AG04450 (cell line): ENCODE data around the gene GPR137. TPM values are rescaled to one million over a fixed set of nuclear protein-coding genes. Genes with fewer than 3 reads are reported as not detected.

Source experiments
- CTCF ChIA-PET: fragments of 300-600, 350-600 bp; formaldehyde crosslinking; extraction: SDS; loops from one replicate; lab custom pipeline; 2022; ENCODE audit warnings: antibody characterized with exemption, inconsistent platforms; lab: Charles Lee
- POLR2A ChIA-PET: fragments of 350-600 bp; formaldehyde crosslinking; extraction: SDS; loops from one replicate; lab custom pipeline; 2021; ENCODE audit warnings: antibody characterized with exemption, inconsistent platforms; lab: Yijun Ruan, JAX
- DNase-seq: peaks from one replicate; pipeline ENCODE4 v3.0.0-alpha.2; 2011; ENCODE audit warnings: low read depth, low spot score
- H3K27ac ChIP-seq: one replicate; pipeline ENCODE4 v1.5.1; 2012; ENCODE audit warnings: low read depth, low read length, control low read depth
- H3K27me3 ChIP-seq: one replicate; pipeline ENCODE4 v1.6.0; 2012; ENCODE audit warnings: low read length; ENCODE audit not compliant: control insufficient read depth, insufficient read depth
- H3K4me3 ChIP-seq: 2 replicates; pipeline ENCODE4 v1.5.1; 2011; ENCODE audit warnings: mild to moderate bottlenecking, low read depth, low read length, control low read depth
- H3K9me3 ChIP-seq: 2 replicates; pipeline ENCODE4 v1.5.1; 2012; ENCODE audit warnings: low read length; ENCODE audit not compliant: control insufficient read depth, insufficient read depth
- polyA plus RNA-seq: library from polyadenylated mRNA; depleted of rRNA; stranded (reverse); fragments of >200 nt; gene quantifications from 2 replicates; pipeline ENCODE4 v1.2.3, GENCODE V29; 2011
- TF ChIP-seq, protein P1 (sequence below): IDR thresholded peaks from 2 replicates; pipeline ENCODE4 v1.5.1; 2011; ENCODE audit warnings: low read depth, low read length, control low read depth, inconsistent platforms

The GPR137 gene
- polyA plus RNA-seq, 1 experiment: 12.4 TPM

DNA sequence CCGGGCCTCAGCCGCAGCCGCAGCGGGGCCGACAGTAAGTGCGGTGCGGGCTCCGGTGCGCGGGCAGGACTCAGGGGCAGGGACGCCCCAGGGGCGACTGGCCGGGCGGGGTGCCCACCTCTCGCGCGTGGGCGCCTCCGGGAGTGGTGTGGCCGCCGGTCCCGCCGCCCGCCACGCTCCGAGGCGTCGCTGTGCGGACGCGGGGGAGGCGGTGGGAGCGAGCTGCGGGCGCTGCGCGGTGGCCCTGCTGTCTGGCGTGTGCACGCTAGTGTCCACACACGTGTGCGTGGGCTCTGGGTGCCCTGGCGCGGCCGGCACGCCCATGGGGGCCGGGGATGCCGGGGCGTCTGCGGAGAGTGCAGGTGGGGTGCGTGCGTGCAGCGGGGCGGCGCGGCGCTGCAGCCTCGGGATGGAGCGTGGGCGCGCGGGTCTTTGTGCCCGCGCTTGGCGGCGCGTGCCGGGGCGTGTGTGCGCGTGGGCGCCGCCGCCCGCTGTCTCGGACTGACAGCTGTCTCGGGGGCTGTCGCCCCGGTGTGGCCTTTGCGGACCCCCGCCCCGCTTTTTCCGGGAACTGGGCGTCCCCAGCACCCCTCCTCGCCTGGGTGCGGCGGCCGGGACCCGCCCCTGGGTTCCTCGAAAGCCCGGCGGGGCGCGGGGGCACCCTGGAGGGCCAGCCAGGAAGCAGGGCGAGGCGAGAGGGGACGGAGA is 6.3 kb downstream of the GPR137 start:
- peak overlapping the region; percentile 29; the same call in 1 of the 2 replicates for H3K4me3 ChIP-seq
- H3K27ac ChIP-seq: no peak overlapping the region
- CTCF ChIA-PET: interaction anchor here (12.0 kb wide), 1 partner anchor 11 kb away, joined by 124 read pairs; the partner anchor contains the start of gene CATSPERZ
- peaks cover 1% of the 10 kb centered on the region; the same call in 1 of the 2 replicates for H3K9me3 ChIP-seq
- POLR2A ChIA-PET: no interaction called here
- no peak for DNase-seq
- TF ChIP-seq, protein P1, sequence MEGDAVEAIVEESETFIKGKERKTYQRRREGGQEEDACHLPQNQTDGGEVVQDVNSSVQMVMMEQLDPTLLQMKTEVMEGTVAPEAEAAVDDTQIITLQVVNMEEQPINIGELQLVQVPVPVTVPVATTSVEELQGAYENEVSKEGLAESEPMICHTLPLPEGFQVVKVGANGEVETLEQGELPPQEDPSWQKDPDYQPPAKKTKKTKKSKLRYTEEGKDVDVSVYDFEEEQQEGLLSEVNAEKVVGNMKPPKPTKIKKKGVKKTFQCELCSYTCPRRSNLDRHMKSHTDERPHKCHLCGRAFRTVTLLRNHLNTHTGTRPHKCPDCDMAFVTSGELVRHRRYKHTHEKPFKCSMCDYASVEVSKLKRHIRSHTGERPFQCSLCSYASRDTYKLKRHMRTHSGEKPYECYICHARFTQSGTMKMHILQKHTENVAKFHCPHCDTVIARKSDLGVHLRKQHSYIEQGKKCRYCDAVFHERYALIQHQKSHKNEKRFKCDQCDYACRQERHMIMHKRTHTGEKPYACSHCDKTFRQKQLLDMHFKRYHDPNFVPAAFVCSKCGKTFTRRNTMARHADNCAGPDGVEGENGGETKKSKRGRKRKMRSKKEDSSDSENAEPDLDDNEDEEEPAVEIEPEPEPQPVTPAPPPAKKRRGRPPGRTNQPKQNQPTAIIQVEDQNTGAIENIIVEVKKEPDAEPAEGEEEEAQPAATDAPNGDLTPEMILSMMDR: no peak
- H3K27me3 ChIP-seq: peaks cover 54% of the 10 kb centered on the region

DNA sequence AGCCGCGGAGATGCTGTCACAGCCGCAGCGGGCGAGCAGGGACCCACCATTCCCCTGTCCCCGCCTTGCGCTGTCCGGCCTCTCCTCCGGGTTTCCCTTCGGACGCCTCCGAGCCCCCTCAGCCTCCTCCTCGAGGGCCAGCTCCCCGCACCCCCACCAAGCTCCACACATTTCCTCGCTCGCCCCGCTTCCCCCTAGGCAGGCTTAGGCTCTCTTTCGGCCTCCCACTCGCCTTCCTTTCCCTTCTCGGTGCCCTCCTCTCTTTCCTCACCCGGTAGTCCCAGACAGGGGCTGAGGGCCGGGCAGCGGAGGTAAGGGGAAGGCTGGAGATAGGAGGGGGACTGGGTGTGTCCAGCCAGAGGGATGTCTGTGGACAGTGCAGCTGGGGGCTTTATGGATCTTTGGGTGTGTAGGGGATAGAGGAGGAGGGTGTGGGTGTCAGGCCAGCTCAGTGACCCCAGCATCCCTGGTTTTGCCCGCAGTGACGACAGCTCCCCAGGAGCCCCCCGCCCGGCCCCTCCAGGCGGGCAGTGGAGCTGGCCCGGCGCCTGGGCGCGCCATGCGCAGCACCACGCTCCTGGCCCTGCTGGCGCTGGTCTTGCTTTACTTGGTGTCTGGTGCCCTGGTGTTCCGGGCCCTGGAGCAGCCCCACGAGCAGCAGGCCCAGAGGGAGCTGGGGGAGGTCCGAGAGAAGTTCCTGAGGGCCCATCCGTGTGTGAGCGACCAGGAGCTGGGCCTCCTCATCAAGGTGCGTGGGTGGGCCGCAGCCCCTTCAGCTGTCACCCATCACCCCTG is 7.0 kb downstream of the GPR137 start:
- TF ChIP-seq, protein P1: no peak
- no peak for DNase-seq
- ChIA-PET CTCF (interaction anchor here (0.5 to 12.0 kb wide), 2 partner anchors 10 to 16 kb away, joined by 3 to 124 read pairs; partner anchors contain the start of gene CATSPERZ), POLR2A (no interaction called here)
- peak overlapping the region; percentile 4; the same call in 1 of the 2 replicates for H3K4me3 ChIP-seq
- H3K27me3 ChIP-seq: peaks cover 62% of the 10 kb centered on the region
- H3K27ac ChIP-seq: no peak overlapping the region
- H3K9me3 ChIP-seq: peaks cover 4% of the 10 kb centered on the region; the same call in 1 of the 2 replicates

DNA sequence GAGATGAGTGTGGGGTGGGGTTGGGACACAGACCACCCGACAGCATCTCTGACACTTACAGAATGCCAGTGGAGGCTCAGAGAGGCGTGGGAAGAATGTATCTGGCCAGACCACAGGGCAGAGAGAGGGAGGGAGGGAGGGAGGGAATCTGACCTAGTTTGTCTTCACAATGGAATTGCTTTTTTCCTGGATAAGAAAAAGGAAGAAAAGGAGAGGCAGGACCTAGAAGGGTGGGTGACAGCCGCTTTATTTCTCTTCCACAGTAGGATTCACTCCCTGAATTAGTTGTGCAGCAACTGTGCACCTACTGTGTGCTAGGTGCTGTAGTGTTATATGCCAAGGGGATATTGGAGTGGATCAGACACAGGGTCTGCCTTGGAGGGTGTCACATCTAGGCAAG is 9.1 kb downstream of the GPR137 start:
- DNase-seq: no peak
- TF ChIP-seq, protein P1: no peak
- H3K9me3 ChIP-seq: peaks cover 4% of the 10 kb centered on the region; the same call in 1 of the 2 replicates
- H3K4me3 ChIP-seq: no peak overlapping the region
- peaks cover 82% of the 10 kb centered on the region for H3K27me3 ChIP-seq
- CTCF ChIA-PET: interaction anchor here (0.6 to 2.7 kb wide), 3 partner anchors 9 to 110 kb away, joined by 4 to 14 read pairs (median 5); partner anchors contain the start of gene PLCB3
- POLR2A ChIA-PET: interaction anchor here (0.7 kb wide), 1 partner anchor 1920 kb away, joined by 8 read pairs; no protein-coding TSS in a partner anchor
- H3K27ac ChIP-seq: no peak overlapping the region

DNA sequence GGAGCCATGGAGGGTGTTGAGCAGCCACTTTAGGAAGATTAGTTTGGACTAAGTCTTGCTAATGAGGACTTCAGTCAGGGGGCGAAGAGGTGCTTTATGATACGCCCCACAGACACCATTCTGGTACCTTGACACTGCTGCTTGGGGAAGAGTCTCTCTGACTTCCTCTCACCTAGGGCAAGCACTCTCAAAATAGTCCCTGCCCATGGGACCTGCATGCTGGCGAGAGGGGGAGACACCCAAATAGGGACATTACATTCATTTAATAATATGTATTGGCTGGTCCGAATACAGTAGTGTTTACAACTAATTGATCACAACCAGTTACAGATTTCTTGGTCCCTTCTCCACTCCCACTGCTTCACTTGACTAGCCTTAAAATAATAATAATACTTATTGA is 10.1 kb downstream of the GPR137 start:
- no peak overlapping the region for H3K27ac ChIP-seq
- TF ChIP-seq, protein P1: no peak
- POLR2A ChIA-PET: no interaction called here
- CTCF ChIA-PET: interaction anchor here (1.0 to 2.7 kb wide), 3 partner anchors 8 to 47 kb away, joined by 3 to 14 read pairs (median 5); partner anchors contain the start of gene PLCB3
- no peak for DNase-seq
- H3K9me3 ChIP-seq: peaks cover 4% of the 10 kb centered on the region; the same call in 1 of the 2 replicates
- peaks cover 88% of the 10 kb centered on the region for H3K27me3 ChIP-seq
- H3K4me3 ChIP-seq: no peak overlapping the region
